PC-9 (cell line): ENCODE results near the gene RAB7B.

Experiments used
- EZH2 ChIP-seq: fragments of 200-600 bp; sonication (generic); IDR thresholded peaks from 2 replicates; pipeline ENCODE4 v1.8.0; 2017; ENCODE audit warnings: antibody characterized with exemption, low read depth
- TF ChIP-seq, protein P1 (sequence below): fragments of 200-600 bp; sonication (generic); conservative IDR thresholded peaks from 2 replicates; pipeline ENCODE4 v1.6.1; 2017; ENCODE audit warnings: mixed run types, antibody characterized with exemption, mild to moderate bottlenecking, moderate library complexity

DNA sequence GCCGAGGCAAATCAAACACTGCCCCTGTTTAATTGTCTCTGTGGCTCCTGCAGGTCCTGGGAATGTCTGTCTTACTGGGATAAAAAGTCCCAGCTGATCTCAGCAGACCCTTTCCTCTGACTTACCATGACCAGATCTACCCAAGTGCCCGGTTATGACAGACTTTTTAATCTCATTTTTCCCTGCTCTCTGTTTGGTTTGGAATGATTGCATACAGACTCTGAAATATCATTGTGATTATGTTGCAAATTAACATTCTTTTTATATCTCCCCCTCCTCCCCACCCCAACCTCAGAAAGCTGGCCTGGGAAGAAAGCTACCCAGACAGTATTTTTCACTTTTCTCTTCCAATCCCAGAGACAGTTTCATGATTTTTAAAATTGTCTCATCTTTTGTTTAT is 16.3 kb downstream of the RAB7B start:
- TF ChIP-seq, protein P1, sequence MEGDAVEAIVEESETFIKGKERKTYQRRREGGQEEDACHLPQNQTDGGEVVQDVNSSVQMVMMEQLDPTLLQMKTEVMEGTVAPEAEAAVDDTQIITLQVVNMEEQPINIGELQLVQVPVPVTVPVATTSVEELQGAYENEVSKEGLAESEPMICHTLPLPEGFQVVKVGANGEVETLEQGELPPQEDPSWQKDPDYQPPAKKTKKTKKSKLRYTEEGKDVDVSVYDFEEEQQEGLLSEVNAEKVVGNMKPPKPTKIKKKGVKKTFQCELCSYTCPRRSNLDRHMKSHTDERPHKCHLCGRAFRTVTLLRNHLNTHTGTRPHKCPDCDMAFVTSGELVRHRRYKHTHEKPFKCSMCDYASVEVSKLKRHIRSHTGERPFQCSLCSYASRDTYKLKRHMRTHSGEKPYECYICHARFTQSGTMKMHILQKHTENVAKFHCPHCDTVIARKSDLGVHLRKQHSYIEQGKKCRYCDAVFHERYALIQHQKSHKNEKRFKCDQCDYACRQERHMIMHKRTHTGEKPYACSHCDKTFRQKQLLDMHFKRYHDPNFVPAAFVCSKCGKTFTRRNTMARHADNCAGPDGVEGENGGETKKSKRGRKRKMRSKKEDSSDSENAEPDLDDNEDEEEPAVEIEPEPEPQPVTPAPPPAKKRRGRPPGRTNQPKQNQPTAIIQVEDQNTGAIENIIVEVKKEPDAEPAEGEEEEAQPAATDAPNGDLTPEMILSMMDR: no peak
- no peak for TF ChIP-seq EZH2
